HL-60 (cell line): ENCODE results near the gene NLGN1.

ENCODE experiments used
- CTCF ChIP-seq: IDR thresholded peaks from one replicate; pipeline ENCODE4 v1.5.1; 2011; ENCODE audit warnings: low read length, control low read depth, inconsistent platforms; ENCODE audit not compliant: insufficient read depth
- REST ChIP-seq: IDR thresholded peaks from 2 replicates; pipeline ENCODE4 v1.6.1; 2012; ENCODE audit warnings: low read depth; ENCODE audit not compliant: insufficient replicate concordance

- TF ChIP-seq CTCF: no peak
- no peak for TF ChIP-seq REST
Observed at GRCh38 chr3:173905381-173905780, 507.8 kb downstream of the NLGN1 start.
